Superior temporal gyrus (tissue), 1 donor: ENCODE measurements around the gene SPPL3.
A peak's percentile ranks its signal among the peaks of the same experiment; 100 is the strongest.
"Not testable (repeated sequence)": the region's sequence is repeated elsewhere in the genome, so short reads cannot be mapped to it uniquely, and the experiment has no call there.

Source experiments
- DNase-seq: peaks from one replicate; pipeline ENCODE4 v3.0.0-alpha.2; 2016; ENCODE audit errors: extremely low spot score

Gene SPPL3

DNA sequence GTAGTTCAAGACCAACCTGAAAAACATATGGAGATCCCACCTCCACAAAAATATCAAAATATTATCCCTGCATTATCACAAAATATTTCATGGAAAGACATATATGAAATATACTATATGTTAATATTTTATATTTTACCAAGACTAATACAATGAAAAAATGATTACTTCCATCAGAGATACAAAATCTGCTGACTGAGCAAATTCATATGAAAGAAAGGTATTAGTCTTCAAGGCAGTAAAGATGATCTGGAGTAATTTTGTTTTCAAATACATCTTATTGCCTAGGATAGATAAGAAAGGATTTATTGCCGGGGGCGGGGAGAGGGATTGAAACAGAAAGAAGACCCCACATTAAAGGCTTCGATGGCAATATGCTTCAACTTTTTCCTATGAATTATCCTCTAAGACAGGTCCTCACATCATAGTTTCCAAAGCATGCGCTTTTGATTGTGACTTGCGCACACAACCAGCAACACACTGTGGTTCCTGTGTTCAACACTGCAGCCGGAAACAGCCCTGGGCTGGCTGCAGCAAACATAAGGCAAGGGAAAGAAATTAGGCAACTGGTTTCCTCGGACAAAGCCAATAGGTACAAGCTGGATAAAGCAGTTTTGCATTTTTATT lies 83.2 kb downstream of the SPPL3 start:
- no peak for DNase-seq

DNA sequence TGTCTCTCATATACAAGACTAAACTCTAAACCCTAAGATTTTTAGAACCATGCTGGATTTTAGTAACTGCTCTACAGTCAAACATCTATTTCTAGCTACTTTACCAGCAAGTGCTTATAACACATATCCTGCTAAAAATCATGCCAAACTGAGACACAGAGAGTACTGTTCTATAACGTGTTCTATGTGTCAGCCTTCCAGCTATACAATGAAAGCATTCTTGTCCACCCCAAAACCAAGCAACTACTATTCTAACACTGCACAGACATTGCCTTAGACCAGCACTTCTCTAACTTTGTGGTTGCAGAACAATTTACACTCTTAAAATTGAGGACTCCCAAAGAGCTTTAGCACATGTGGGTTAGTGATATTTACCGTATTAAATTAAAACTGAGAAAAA lies 85.7 kb downstream of the SPPL3 start:
- peak; percentile 97 for DNase-seq

DNA sequence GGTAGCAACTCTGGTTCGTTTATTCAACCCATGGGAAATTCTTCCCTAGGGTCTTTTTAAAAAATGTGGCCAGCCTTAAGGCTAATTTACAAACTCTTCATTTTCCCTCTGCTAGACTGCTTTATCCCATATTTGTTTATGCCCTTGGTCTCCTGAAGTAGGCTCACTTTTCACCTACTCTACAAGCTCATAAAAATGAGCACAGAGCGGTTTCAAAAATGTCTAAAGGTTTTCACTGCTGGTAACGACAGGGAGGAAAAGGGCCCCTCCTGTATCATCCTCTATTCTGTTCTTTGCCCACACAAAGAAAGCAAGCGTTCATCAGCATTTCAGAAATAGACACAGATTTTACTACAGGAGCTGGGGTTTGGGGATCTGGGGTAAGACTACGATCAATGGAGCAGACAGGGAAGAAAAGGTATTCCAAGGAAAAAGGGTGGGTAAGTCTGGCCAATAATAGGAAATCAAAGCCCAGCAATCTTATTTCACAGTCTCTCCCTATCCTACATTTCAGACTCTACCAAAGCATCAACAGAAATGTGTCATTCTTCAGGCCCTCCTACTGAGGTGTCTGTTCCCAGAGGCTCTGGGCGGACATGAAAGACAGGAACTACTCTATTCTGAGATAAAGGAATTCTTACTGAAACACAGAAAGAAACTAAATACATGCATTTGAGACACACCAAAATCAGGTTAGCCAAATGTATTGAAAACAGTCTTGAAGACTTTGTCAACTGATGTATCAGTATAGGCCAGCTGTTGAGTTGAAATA lies 86.4 kb downstream of the SPPL3 start:
- peak; percentile 73 for DNase-seq

DNA sequence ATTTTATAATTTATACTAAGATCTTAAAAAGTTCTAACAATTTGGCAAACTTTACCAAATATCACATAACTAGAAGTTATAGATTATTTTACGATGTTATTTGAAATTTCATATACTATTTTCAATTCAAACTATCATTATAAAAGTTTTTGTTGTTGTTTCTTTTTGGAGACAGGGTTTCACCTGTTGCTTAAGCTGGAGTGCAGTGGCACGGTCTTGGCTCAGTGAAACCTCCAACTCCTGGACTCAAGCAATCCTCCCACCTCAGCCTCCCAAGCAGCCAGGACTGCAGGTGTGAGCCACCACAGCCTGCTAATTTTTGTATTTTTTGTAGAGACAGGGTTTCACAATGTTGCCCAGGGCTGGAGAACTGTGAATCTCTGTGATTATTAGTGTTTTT lies 87.8 kb downstream of the SPPL3 start:
- DNase-seq: no peak

DNA sequence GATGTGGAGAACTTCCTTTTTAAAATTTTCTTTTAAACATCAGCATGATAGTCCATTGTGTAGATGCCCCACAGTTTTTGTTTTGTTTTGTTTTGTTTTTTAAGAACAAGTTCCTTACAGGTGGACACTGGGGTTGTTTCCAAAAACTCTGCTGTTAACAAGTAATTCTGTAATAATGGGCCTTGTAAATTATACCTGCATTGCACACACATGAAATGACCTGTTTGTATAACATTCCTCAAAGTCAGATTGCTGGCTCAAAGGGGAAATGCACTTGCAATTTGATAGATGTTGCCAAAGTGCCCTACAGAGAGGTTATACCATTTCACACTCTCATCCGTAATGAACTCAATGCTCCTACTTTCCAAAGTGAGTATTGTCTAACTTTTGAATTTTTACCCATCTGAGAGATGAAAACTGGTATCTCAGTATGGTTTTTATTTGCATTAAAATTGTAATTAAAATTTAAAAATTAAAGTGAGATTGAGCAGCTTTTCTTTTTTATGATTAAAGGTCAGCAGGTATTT lies 89.2 kb downstream of the SPPL3 start:
- no peak for DNase-seq

DNA sequence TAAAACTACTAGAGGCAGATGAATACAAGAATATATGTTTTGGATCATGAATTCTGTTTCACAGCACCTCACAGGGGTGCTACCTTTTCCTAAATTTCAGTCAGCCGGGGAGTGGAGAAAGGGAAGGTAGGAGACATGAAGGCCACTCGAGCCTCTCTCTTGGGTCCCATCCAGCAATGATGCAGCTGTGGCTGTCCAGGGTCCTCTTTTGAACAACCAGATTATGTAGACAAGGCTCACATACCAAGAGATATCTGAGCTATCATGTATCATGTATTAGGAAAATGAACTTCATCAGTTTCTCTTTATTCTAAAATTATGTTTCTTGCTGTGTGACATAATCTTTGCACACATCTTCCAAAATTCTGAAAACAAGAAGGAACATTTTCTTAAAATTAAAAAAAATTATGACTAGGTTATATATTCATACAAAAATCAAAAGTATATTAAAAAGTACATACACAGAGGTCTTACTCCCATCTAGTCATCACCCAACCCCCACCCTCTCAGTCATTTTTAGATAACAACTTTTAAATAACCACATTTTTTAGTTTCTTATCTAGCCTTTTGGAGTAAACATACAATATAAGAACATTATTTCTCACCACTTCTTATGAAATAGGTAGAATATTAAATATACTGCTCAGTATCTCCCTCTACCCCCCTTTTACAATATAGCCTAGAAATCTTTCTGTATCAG lies 89.8 kb downstream of the SPPL3 start:
- DNase-seq: no peak

DNA sequence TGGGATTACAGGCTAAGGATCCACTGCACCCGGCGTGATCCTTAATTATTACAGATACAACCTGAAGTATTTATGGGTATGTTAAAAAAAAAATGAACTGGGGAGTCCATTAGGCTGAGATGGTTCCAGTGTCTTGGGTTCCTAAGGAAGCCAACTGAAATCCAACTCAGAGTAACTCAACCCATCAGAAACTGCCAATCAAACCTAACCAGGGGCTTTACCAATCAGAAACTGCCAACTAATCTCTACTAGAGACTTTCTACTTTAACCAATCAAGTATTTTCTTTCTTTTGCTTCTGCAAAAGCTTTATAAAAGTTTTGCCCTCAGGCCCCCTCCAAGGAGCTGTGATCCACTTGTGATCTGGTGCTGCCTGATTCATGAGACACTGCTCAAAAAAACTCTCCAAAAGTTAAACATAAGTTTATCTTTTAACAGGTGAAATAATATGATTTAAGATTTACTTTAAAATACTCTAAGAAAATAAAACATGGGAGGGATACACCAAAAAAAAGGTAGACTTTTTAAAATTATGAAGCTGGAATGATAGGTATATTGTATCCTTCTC lies 90.5 kb downstream of the SPPL3 start:
- no peak for DNase-seq

DNA sequence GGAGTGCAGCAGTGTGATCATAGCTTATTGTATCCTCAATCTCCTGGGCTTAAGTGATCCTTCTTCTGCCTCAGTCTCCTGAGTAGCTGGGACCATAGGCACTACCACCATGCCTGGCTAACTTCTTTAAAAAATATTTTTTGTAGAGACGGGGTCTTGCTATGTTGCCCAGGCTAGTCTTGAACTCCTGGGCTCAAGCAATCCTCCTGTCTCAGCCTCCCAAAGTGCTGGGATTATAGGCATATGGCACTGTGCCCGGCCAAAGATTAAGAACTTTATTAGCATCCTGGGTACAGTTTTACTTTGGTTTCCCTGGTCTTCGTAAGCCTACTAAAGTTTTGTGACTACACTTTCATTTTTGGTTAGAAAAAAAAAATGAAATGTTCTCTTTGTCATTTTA lies 94.1 kb downstream of the SPPL3 start:
- no peak for DNase-seq

DNA sequence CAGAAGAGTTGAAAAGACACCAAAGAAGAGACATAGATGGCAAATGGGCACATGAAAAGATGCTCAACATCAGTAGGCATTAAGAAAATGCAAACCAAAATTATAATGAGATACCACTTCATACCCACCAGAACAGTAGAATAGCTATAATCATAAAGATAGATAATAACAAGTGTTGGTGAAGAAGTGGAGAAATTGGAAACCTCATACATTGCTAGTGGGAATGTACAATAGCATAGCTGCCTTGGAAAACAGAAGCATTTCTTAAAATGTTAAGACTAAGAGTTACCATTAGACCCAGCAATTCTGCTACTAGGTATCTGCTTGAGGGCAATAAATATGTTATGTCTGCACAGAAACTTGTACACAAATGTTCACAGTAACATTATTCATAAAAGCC lies 99.7 kb downstream of the SPPL3 start:
- no peak for DNase-seq

DNA sequence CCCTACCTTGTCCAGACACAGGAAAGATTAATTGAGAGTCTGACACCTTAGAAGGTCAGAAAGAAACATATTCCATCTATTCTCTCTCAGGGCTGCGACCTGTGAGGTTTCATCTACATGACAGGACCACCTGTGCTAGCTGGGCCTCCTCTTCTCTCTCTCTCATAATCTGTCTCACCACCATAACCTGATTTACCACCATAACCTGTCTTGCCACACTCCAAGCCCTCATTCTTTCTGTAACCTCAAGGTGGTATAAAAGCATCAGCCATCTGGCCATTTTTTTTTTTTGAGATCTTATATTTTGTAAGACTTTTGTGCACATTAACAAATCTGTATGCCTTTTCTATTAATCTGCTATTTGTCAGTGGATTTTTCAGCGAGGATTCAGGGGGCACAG lies 103.0 kb downstream of the SPPL3 start:
- DNase-seq: no peak

DNA sequence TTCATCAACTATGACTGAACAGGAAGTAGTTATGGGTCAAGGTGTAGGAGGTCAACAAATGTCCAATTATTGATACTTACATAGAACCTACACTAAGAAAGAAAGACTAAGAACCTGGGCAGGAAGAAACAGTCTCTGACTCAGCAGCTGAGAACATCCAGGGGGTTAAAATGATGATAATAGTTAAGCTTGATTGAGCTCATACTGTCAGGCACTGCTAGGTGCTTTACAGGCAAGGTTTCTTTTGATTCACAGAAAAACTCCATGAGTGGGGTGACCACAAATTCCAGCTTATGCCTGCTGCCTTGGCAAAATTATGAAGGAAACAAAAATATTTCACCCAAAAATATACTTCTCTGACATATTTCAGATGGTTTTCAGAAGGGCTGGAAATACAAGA lies 103.5 kb downstream of the SPPL3 start:
- no peak for DNase-seq

DNA sequence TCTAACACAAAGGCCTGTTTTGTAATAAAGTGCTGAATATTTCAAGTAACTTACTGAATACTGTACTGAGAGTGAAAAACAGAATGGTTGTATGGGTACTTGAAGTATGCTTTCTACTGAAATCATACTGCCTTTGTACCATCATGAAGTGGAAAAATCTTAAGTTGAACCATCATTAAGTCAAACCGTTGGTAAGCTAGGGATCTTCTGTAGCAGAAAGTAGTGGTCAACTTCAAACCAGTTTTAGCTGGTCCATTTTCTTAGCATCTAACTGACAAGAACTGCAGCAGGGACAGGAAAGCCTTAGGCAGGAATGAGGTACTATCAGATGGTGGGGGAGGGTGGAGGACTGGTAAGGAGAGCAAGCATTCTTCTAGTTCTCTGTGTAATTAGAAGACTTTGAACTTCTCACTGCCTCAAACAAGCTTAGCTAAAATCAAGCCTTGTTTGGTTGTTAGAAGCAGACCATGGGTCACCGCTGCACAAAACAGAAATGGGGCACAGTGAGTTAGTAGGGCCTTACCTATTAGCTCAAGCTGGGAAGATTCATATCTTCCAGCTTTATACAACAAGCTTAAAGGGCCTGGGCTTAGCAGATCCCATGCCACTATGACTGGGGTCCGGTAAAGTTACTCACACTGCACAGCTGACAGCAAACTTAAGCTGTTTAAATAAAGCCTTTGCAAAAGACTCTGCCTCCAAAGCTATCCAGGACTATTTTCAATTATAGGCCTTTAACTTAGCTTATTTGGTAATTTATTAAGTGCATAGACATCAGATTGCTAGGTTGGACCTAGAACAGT lies 104.7 kb downstream of the SPPL3 start:
- DNase-seq: no peak

DNA sequence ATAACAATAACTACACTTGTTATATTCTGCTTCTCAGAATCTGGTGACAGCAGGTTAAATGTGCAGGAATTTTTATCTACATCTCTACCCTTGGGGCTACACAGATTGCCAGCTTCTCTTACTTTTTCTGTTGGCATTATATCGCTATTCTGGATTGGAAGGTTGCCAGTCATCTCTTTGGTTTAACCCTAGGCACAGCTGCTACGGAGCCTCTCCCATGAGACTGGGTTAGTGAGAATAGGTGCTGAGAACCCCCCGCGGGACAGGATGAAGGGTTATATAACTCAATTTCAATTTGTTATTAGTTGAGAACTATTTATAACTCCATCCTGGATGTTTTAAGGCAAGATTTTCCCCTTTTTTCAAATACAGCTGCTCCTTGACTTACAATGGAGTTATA lies 105.5 kb downstream of the SPPL3 start:
- no peak for DNase-seq

DNA sequence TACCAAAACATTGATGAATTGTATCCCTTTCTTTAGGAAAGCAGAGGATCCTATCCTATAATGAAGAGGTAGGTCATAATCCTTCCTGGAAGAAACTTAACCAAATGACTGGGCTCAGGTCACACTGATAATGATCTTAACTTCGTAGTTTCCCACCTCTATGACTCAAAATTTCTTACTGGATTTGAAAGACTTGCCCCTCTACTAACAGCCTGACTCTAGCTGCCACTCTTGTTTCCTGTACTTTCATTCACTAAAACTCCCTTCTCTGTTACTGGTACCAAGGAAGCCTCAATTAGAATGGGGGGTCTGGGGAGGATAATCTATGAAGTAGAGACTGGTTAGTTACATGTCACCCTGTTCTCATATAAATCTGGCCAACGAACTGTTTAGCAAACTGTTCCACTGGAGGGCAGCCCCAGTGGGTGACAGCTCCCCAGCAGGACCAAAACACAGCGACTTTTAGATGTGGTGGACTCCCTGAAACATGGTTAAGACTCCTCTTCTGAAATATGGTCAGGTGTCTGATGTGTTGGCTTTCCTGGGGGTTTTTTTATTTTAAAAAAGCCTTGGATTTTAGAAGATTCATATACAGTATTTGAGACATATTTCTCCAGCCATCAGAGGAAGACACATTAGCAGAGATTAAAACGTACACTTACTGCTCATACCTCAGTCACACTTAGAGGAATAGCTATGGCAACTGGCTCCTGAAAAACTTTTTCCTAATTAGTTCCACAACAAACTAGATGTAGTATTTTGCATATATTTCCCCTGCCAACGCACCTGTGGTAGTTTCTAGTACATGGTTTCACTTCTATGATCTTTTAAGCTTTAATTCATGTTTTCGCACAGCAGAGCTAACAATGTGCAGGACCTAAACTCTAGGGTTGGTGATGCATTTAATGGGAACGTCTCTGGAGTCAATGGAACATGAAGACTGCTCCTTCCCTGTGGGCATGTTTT lies 106.2 kb downstream of the SPPL3 start:
- DNase-seq: no peak

DNA sequence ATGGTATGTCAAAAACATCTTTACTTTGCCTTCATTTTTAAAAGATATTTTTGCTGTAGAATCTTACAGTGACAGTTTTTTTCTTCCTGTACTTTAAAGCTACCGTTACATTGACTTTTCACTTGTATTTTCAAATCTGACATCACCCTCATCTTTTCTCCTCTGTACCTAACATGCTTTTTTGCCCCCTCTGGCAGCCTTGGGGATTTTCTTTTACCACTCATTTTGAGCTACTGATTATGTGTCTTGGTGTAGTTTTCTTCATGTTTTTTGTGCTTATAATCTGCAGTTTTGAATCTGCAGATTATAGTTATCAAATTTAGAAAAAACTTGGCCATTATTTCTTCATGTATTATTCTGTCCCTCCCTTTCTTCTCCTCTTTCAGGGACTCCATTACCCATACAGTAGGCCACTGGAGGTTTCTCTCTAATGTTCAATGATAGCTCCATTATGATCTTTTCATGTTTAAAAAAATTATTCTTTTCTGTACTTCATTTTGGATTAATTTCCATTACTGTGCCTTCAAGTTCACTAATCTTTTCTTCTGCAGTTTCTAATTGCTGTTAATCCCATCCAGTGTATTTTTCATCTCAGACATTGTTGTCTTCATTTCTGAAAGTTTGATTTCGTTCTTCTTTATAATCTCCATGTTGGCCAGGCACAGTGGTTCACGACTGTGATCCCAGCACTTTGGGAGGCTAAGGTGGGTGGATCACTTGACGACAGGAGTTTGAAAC lies 108.5 kb downstream of the SPPL3 start:
- DNase-seq: no peak

DNA sequence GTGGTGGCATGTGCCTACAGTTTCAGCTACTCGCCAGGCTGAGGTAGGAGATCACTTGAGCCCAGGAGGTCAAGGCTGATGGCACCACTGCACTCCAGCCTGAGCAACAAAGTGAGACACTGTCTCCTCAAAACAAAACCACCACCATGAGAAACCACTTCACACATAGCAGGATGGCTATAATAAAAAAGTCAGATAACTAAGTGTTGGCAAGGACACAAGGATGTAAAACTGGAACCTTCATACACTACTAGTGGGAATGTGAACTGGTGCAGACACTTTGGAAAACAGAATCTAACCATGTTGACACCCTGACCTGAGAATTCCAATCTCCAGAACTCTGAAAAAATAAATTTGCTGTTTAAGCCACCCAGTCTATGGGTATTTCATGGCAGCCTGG lies 110.8 kb downstream of the SPPL3 start:
- DNase-seq: no peak

DNA sequence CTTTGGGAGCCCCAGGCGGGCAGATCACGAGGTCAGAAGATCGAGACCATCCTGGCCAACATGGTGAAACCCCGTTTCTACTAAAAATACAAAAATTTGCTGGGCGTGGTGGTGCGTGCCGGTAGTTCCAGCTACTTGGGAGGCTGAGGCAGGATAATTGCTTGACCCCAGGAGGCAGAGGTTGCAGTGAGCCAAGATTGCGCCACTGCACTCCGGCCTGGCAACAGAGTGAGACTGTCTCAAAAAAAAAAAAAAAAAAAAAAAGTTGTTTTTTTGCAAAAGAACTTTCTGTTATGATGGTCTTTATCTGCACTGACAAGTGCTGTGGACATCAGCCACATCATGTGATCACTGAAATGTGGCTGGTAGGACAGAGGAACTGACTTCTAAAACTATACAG lies 111.7 kb downstream of the SPPL3 start:
- DNase-seq: not testable (repeated sequence)

DNA sequence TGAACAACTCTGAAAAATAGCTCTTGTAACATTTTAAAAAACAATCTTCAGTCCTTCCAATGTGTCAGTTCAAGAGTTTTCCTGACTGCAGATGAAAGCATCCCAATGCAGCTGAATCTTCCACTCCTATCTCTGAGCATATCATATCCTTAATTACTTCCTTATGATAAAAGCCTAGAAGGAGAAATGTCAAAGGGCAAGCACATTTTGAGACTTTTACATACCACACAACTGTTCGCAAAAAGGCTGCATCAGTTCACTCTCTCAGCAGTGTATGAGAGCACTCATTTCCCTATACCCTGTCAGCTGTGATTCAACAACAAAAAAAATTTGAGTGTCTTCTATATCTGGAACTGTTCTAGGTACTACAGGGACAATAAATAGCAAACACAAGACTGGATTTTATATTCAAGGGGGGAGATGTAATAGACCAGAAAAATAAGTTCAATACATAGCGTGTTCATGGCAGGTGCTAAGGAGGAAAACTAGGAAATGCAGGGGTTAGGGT lies 112.4 kb downstream of the SPPL3 start:
- no peak for DNase-seq

DNA sequence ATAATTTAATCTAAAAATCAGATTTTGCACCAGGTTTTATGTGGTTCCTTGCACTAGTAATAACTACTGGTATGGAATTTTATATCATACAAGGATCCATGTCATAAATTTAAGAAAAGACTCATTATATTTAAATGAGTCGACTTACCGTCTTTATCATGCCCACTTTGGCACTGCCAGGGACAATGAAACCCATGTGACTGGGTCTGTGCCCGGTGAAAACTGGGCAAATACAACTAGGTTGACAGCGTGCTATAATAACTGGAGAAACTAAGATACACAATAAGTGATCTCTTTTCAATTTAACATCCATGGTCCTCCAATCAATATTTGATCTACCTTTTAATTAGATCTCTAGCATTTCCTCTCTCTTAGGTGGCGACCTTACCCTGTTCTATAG lies 114.0 kb downstream of the SPPL3 start:
- DNase-seq: no peak

DNA sequence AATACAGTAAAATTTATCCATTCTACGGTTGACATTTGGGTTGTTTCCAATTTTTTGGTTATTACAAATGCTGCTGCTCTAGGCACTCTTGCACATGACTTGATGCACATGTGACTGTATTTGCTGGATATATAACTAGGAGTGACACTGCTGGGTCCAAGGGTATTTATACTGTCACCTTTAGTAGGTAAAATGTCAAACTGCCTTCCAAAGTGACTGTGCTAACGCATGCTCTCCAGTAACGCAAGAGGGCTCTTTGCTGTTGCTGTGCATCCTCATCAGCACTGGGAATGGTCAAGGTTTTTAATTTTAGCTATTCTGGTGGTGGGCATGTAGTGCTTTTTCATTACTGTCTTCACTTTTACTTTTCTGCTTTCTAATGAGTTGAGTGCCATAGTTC lies 116.3 kb downstream of the SPPL3 start:
- no peak for DNase-seq
